SK-N-DZ (cell line): ENCODE measurements around the gene MRTFB.

ENCODE experiments used
- DNase-seq: peaks from one replicate; pipeline ENCODE4 v3.0.0-alpha.2; 2015; ENCODE audit warnings: low spot score
- small RNA-seq, 2 experiments: library from RNA; depleted of rRNA; stranded (forward); fragments of <200 nt; gene quantifications; one replicate each; pipeline ENCODE3, GENCODE V24; 2014

MRTFB gene

DNA sequence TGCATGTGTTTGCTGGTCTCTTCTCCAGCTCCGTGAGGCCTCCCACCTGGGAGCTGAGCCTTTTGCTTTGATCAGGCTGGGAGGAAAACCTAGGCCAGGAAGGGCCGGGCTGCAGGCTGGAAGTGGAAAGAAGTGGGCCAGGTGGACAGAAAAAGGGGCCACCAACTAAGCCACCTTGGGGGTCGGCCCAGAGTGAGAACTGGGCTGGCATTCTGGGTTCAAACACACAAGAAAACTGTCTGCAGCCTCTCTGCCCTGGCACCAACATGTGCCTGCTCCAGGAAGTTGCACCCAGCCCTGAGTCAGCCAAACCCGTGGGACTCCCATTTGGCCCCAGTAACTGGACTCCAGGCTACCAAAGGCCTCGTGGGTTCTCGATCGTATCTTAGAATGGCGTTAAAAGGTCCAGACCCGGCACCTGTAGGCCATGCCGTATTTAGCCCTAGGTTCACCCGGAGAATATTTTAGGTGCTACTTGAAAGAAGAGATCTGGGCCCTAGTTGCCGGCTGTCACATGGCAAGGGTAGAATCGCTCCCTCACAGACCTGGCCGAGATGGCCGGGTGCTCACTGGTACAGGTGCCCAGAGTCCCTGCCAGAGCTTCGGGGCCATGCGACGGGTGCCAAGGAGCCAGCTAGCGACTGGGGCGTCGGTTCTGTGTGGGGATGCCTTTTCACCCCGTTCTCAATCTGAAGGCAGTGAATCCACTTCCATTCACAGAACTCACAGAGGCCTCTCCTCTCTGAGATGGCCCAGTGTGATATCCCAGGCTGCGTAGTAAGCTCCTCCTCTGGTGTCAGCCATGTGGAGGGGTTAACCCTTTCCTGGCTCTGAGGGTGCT lies 236.6 kb downstream of the MRTFB start:
- no peak for DNase-seq

GRCh38 chr16:14308368-14308723 lies 237.2 kb downstream of the MRTFB start:
- DNase-seq = no peak

DNA sequence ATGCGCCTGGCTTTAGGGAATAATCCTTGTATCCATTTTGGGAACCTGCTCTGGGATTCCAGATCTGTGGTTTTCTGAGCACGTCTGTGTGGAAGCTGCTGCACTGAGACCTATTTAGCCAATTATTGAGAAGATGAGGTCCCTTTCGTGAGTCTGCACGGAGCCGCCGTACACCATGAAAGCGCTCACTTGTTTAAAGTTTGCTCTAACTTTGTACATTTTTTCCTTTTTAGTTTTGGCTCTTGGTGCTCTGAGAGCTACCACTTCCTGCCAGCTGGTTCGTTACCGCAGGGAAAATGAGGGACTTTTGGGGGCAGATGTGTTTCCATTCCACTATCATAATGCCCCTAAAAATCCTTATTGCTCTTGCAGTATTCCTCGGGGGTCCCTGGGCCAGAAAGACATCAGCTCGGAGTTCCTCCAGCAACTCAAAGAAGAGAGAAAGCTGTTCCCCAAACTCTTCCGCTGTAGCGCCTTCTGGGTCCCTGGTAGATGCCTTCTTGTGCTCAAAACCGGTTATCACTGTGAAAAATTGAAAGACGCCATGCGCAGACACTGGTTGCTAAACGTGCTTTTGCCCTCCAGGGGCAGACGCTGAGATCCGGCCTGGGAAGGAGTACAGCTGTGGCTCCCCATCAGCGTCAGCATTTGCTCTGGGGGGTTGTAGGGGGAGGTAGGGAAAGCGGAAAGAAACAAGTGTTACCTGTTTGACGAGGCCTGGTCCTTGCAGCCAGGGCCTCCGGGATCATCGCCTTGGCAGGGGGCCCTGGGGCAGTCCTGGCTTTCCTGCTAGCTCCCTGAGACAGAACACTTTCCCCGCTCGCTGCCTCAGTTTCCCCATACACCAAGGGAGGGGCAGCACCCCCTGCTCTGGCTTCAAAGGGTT lies 238.1 kb downstream of the MRTFB start:
- DNase-seq = no peak

DNA sequence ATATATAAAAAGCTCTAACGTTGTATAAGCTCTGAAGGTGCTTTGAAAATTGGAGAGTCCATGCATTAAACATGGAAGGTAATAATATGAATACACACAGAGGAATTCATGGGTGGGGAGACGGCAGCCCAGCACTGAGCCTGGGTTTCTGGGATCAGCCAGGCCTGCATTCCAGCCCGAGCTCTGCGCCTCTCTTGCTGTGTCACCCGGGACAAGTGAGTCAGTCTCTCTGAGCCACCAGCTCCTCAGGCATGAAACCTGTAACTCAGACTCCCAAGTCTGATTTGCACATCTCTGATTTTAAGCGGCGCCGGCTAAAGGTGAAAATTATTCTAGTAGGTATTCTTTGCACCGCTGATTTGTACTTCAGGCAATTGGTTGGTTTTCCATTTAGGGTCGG lies 238.8 kb downstream of the MRTFB start:
- DNase-seq = no peak

DNA sequence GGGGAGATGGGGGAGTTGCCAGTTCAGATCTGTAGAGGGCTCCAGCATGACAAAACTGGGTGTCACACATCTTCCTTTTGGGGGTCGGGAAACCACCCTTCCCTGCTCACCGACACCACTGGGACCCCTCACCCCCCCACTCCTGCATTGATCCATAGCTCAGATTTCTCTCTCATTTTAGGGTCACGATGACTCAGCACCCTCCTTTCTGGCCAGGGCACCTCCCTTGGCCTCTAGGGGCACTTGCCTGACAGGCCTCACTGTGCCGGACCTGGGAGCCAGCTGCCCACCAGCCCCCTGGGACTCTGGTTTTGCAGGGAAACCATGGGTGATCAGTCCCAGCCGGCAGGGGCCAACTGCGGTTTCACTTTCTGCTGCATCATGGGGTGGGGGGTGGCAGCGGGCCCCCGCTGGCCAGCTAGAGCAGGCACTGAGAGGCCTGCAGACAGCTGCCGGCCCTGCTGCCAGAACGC lies 239.4 kb downstream of the MRTFB start:
- peak; percentile 32 for DNase-seq

GRCh38 chr16:14314116-14314515 lies 243.0 kb downstream of the MRTFB start:
- no peak for DNase-seq

DNA sequence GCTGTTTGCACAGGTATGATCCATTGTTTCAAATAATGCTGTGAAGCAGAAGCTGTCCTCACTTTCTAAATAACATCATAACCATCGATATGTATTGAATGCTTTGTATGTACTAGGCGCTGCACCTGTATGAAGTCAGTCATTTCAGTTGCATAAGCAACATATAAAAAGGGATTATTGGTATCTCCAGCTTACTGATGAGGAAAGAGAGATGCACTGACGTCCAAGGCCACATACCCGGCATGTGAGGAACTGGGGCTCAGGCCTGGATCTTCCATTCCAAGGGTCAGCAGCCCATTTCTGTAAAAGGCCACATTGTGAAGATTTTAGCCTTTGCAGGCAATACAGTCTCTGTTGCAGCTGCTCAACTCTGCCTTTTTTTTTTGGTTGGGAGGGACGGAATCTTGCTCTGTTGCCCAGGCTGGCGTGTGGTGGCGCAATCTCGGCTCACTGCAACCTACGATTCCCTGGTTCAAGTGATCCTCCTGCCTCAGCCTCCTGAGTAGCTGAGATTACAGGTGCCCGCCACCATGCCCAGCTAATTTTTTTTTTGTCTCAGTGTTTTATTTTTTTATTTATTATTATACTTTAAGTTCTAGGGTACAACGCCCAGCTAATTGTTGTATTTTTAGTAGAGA lies 244.7 kb downstream of the MRTFB start:
- no peak for DNase-seq

Small RNA genes lying within 50 kb of the gene (small RNA-seq; reads per million reads assigned to genes)
- gene MIR193B (0.50 to 1.8 reads per million in 2 experiments), gene MIR365A (0 to 0.05 reads per million in 2 experiments), gene RF00019 (0 reads per million in 2 experiments)
